ENCODE measurements around the gene TECTA. TPM values are rescaled to one million over a fixed set of nuclear protein-coding genes. Genes with fewer than 3 reads are reported as not detected.
"Not testable (repeated sequence)": the region's sequence is repeated elsewhere in the genome, so short reads cannot be mapped to it uniquely, and the experiment has no call there.

TECTA gene
- total RNA-seq, 2 donors from 2014 or later: 0.39 to 0.86 TPM

GRCh38 chr11:121105063-121105480 lies 4.0 kb downstream of the TECTA start:
- Mint-ChIP-seq H3K36me3 (no peaks in the 10 kb centered on the region), H3K9me3 (no peaks in the 10 kb centered on the region), H3K4me3 (no peak overlapping the region), H3K27me3 (peaks cover 0 to 12% of the 10 kb centered on the region in 2 donors), H3K27ac (no peak overlapping the region), H3K4me1 (ENCODE audit: low read depth in 2 of 2) (no peaks in the 10 kb centered on the region)
- DNase-seq (ENCODE audit: low spot score) (no peak), ATAC-seq (no peak)

DNA sequence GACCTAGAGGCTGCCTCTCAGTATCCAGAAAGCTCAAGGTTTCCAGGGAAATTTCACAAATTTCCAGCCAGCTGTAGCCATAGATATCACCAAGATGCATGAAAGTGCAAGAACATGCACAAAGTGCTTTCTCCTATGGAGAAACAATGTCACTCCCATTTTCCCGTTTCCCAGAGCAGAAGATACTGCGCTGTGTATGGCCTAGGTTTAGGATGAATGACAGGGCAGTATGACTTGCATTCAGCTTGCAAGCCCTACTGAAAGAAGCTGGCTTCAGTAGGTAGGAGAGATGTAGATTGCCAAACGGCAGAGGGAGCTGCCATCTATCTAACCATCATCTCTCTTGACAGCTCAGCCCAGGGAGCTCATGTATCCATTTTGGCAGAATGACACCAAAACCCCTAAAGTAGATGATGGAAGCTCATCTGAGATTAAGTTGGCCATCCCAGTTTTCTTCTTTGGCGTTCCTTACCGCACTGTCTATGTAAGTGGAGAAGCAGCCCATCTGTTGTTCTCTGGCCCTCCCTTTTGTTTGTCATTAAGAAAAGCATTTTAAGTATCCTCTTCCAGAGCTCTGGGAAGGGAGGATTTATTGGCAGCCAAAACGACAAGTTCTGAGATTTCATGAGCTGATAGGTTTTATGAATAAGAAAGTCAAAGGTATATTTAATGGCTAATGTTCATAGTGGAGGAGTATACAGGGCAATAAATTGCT lies 4.6 kb downstream of the TECTA start:
- Mint-ChIP-seq H3K9me3 (no peaks in the 10 kb centered on the region), H3K36me3 (no peaks in the 10 kb centered on the region), H3K4me1 (ENCODE audit: low read depth in 2 of 2) (no peaks in the 10 kb centered on the region), H3K27me3 (peaks cover 0 to 16% of the 10 kb centered on the region in 2 donors), H3K4me3 (no peak overlapping the region), H3K27ac (no peak overlapping the region)
- ATAC-seq (peak in 1 of 2 donors; percentile 16), DNase-seq (ENCODE audit: low spot score) (no peak)

DNA sequence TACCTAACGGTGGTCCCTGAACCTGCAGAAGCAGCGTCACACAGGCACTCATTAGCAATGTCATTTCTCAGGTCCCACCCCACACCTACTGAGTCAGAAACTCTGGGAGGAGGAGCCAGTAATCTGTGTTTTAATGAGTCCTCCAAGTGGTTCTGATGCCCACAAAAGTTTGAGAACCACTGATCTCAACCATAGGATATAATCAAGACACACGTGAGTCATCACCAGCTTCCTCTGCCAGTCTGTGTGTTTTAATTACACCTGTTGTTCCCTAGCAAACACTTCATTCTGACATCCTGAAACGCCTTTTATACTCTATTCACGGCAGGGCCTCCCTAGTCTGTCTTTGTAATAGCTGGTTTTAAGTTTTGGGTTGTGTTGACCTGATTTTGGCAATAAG lies 5.8 kb downstream of the TECTA start:
- H3K4me1 Mint-ChIP-seq (ENCODE audit: low read depth in 2 of 2): no peaks in the 10 kb centered on the region
- no peaks in the 10 kb centered on the region for H3K36me3 Mint-ChIP-seq
- peaks cover 10 to 22% of the 10 kb centered on the region in 2 donors for H3K27me3 Mint-ChIP-seq
- no peak for DNase-seq (ENCODE audit: low spot score)
- no peak overlapping the region for H3K27ac Mint-ChIP-seq
- H3K4me3 Mint-ChIP-seq: no peak overlapping the region
- H3K9me3 Mint-ChIP-seq: no peaks in the 10 kb centered on the region
- no peak for ATAC-seq

GRCh38 chr11:121108413-121108812 lies 7.4 kb downstream of the TECTA start:
- Mint-ChIP-seq H3K27ac (no peak overlapping the region), H3K4me1 (ENCODE audit: low read depth in 2 of 2) (peaks cover 0 to 2% of the 10 kb centered on the region in 2 donors), H3K9me3 (no peaks in the 10 kb centered on the region), H3K27me3 (peaks cover 21% of the 10 kb centered on the region in 2 donors), H3K4me3 (no peak overlapping the region), H3K36me3 (no peaks in the 10 kb centered on the region)
- no peak for DNase-seq (ENCODE audit: low spot score)
- peak; percentile 28 to 50 for ATAC-seq

- no peaks in the 10 kb centered on the region for H3K9me3 Mint-ChIP-seq
- peaks cover 0 to 2% of the 10 kb centered on the region in 2 donors for H3K4me1 Mint-ChIP-seq (ENCODE audit: low read depth in 2 of 2)
- H3K27ac Mint-ChIP-seq: no peak overlapping the region
- no peak overlapping the region for H3K4me3 Mint-ChIP-seq
- DNase-seq (ENCODE audit: low spot score) (no peak), ATAC-seq (no peak)
- H3K27me3 Mint-ChIP-seq: peaks cover 21 to 26% of the 10 kb centered on the region in 2 donors
- no peaks in the 10 kb centered on the region for H3K36me3 Mint-ChIP-seq
Measured at GRCh38 chr11:121109471-121109870, 8.4 kb downstream of the TECTA start.

DNA sequence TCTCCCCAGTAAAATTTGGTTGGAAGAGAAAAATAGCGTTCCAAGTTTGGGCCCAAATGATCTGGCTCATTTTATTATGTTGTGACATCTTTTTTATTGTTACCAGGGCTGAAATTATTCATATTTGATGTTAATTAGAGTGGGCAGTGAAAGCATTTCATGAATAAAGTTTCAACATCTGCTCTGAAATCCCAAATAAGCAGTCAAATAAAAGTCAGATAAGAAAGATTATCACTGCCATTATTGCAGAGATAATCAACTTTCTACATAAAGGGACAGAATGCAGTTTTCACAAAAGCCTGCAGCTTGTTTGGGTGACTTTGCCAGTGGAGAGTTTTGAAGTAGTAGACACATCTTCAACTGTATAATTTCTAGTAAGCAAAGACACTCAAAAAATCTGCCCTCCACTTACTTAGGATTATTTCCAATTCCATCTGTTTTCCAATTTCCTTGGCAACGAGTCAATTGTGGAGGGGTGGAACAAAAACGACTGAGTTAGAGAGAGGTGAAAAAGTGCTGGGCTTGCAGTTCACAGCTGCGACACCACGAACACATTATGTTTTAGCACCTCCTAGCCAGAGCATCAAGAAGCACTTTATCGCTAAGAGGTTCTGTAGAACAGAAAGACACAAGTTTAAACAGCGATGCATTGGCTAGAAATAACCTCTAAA lies 9.0 kb downstream of the TECTA start:
- Mint-ChIP-seq H3K4me1 (ENCODE audit: low read depth in 2 of 2) (peaks cover 0 to 2% of the 10 kb centered on the region in 2 donors), H3K36me3 (no peaks in the 10 kb centered on the region), H3K9me3 (no peaks in the 10 kb centered on the region), H3K4me3 (no peak overlapping the region), H3K27me3 (peaks cover 21 to 26% of the 10 kb centered on the region in 2 donors), H3K27ac (no peak overlapping the region)
- no peak for DNase-seq (ENCODE audit: low spot score)
- ATAC-seq: no peak

DNA sequence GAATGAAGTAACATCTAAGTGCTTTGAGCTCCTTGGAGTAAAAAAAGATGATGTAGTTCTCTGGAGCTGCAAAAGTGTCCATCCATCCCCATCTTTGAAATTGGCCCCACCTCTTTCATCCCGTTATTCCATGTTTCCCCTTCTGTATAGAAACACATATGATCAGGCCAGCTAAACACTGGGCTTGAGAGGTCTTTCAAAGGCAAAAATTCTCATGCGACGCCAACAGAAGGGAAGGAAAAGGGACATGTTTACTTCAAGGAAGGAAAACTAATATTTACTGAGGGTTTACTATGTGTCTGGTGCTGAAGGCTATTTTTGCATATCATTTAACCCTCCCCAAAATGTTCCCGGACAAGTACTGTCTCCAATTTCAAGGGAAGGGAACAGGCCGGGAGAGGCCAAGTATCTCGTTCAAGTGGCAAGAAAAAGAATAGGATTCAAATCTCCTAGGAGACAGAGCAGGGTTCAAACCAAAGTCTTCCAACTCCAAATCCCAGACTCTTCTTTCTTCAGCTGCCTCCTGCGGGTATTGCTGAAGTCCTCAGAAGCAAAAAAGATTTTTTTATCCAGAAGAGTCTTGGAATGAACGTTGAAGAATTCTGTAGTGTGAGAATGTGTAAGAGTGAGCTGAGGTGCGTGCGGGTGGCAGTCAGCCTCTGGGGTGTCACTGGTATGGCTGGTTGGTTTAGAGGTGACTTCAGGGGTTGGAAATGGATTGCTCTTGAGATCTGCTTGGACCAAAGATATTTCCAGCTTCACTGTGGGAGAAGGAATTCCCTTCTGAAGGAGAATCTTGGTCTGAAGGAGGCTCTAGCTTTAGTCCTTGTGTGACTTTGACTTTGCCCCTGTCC lies 10.1 kb downstream of the TECTA start:
- H3K4me3 Mint-ChIP-seq: no peak overlapping the region
- DNase-seq (ENCODE audit: low spot score): no peak
- peaks cover 21 to 31% of the 10 kb centered on the region in 2 donors for H3K27me3 Mint-ChIP-seq
- no peaks in the 10 kb centered on the region for H3K9me3 Mint-ChIP-seq
- H3K27ac Mint-ChIP-seq: no peak overlapping the region
- ATAC-seq: no peak
- no peaks in the 10 kb centered on the region for H3K36me3 Mint-ChIP-seq
- peaks cover 0 to 2% of the 10 kb centered on the region in 2 donors for H3K4me1 Mint-ChIP-seq (ENCODE audit: low read depth in 2 of 2)

- H3K9me3 Mint-ChIP-seq: no peaks in the 10 kb centered on the region
- peaks cover 0 to 2% of the 10 kb centered on the region in 2 donors for H3K4me1 Mint-ChIP-seq (ENCODE audit: low read depth in 2 of 2)
- H3K36me3 Mint-ChIP-seq: no peaks in the 10 kb centered on the region
- ATAC-seq: peak in 1 of 2 donors; percentile 69
- H3K27me3 Mint-ChIP-seq: peaks cover 21 to 35% of the 10 kb centered on the region in 2 donors
- no peak for DNase-seq (ENCODE audit: low spot score)
- H3K4me3 Mint-ChIP-seq: no peak overlapping the region
- no peak overlapping the region for H3K27ac Mint-ChIP-seq
Measured at GRCh38 chr11:121112498-121113455, 11.7 kb downstream of the TECTA start.

- H3K4me1 Mint-ChIP-seq (ENCODE audit: low read depth in 2 of 2): peaks cover 0 to 2% of the 10 kb centered on the region in 2 donors
- no peak overlapping the region for H3K4me3 Mint-ChIP-seq
- no peaks in the 10 kb centered on the region for H3K36me3 Mint-ChIP-seq
- H3K9me3 Mint-ChIP-seq: no peaks in the 10 kb centered on the region
- DNase-seq (ENCODE audit: low spot score) (no peak), ATAC-seq (no peak)
- H3K27me3 Mint-ChIP-seq: peaks cover 21 to 31% of the 10 kb centered on the region in 2 donors
- H3K27ac Mint-ChIP-seq: no peak overlapping the region
Measured at GRCh38 chr11:121113611-121114010, 12.6 kb downstream of the TECTA start.

- DNase-seq (ENCODE audit: low spot score); H3K4me3 Mint-ChIP-seq; H3K36me3 Mint-ChIP-seq; H3K4me1 Mint-ChIP-seq (ENCODE audit: low read depth in 2 of 2); H3K27ac Mint-ChIP-seq; H3K9me3 Mint-ChIP-seq; ATAC-seq: not testable (repeated sequence)
- peaks cover 21 to 29% of the 10 kb centered on the region in 2 donors for H3K27me3 Mint-ChIP-seq
Measured at GRCh38 chr11:121115024-121115423, 14.0 kb downstream of the TECTA start.

- H3K36me3 Mint-ChIP-seq: no peaks in the 10 kb centered on the region
- peaks cover 3% of the 10 kb centered on the region for H3K9me3 Mint-ChIP-seq
- ATAC-seq (no peak), DNase-seq (ENCODE audit: low spot score) (no peak)
- H3K4me3 Mint-ChIP-seq: no peak overlapping the region
- peaks cover 2 to 13% of the 10 kb centered on the region in 2 donors for H3K27me3 Mint-ChIP-seq
- H3K27ac Mint-ChIP-seq: no peak overlapping the region
- no peaks in the 10 kb centered on the region for H3K4me1 Mint-ChIP-seq (ENCODE audit: low read depth in 2 of 2)
Measured at GRCh38 chr11:121117788-121118187, 16.7 kb downstream of the TECTA start.

DNA sequence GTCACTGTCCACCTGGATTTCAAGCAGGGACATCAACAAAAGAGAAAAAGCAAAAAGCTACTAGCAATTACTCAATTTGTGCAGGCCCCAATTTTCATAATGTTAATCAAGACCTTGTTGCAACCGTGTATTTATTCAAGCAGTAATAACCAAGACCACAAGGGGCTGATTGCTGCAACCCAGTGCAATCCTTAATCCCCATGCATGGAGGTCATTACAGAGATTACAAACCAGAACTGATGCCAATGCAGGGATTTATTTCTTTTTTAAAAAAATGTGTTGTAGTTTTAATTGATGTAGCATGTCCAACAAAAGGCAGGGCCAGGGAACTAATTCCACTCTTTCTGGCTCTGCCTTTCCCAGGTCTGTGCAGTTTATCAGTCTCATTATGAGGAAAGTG lies 18.4 kb downstream of the TECTA start:
- Mint-ChIP-seq H3K4me3 (no peak overlapping the region), H3K4me1 (ENCODE audit: low read depth in 2 of 2) (no peaks in the 10 kb centered on the region), H3K36me3 (no peaks in the 10 kb centered on the region), H3K9me3 (peaks cover 6% of the 10 kb centered on the region), H3K27me3 (peaks cover 9 to 13% of the 10 kb centered on the region in 2 donors), H3K27ac (no peak overlapping the region)
- DNase-seq (ENCODE audit: low spot score) (no peak), ATAC-seq (no peak)

- no peak overlapping the region for H3K4me3 Mint-ChIP-seq
- no peaks in the 10 kb centered on the region for H3K4me1 Mint-ChIP-seq (ENCODE audit: low read depth in 2 of 2)
- peaks cover 0 to 15% of the 10 kb centered on the region in 2 donors for H3K27me3 Mint-ChIP-seq
- peaks cover 6% of the 10 kb centered on the region for H3K9me3 Mint-ChIP-seq
- ATAC-seq (no peak), DNase-seq (ENCODE audit: low spot score) (no peak)
- H3K27ac Mint-ChIP-seq: no peak overlapping the region
- no peaks in the 10 kb centered on the region for H3K36me3 Mint-ChIP-seq
Measured at GRCh38 chr11:121122328-121122727, 21.3 kb downstream of the TECTA start.

Measured in natural killer cell treated with Interleukin-12 subunit alpha and Interleukin-12 subunit beta and Interleukin-15 and Interleukin-18, amount 100 ng/mL, for 72 hours (primary cell).